GM19193 (cell line): ENCODE measurements around the gene RPA4.

Experiments
- POLR2A ChIP-seq: IDR thresholded peaks from 4 replicates; pipeline ENCODE4 v1.6.1; 2011; ENCODE audit not compliant: insufficient read depth, insufficient read length; ENCODE audit errors: extremely low read depth

Gene RPA4

GRCh38 chrX:96919672-96920071 lies 36.0 kb downstream of the RPA4 start:
- no peak for TF ChIP-seq POLR2A

- TF ChIP-seq POLR2A = no peak
Observed at GRCh38 chrX:96924581-96924980, 40.9 kb downstream of the RPA4 start.

- no peak for TF ChIP-seq POLR2A
Observed at GRCh38 chrX:96929036-96929435, 45.3 kb downstream of the RPA4 start.
